C4-2B (cell line): ENCODE data around the gene PLOD2.

ENCODE experiments used
- H3K27ac ChIP-seq: fragments of 450-650 bp; 2 replicates; pipeline ENCODE4 v1.5.1; 2017
- CTCF ChIP-seq: fragments of 450-650 bp; conservative IDR thresholded peaks from 2 replicates; pipeline ENCODE4 v1.5.1; 2017; ENCODE audit warnings: mild to moderate bottlenecking
- ZFX ChIP-seq: fragments of 450-650 bp; IDR thresholded peaks from 2 replicates; pipeline ENCODE4 v1.6.1; 2017

Gene PLOD2

GRCh38 chr3:146100180-146100579, 60.8 kb downstream of the PLOD2 start:
- no peak overlapping the region for H3K27ac ChIP-seq
- no peak for TF ChIP-seq CTCF
- no peak for TF ChIP-seq ZFX

- no peak overlapping the region for H3K27ac ChIP-seq
- no peak for TF ChIP-seq ZFX
- no peak for TF ChIP-seq CTCF
These were observed 61.7 kb downstream of the PLOD2 start for GRCh38 chr3:146099316-146099715.

- H3K27ac ChIP-seq: no peak overlapping the region
- TF ChIP-seq ZFX (no peak), CTCF (no peak)
These were observed 67.1 kb downstream of the PLOD2 start for GRCh38 chr3:146093896-146094295.

GRCh38 chr3:146092230-146092629, 68.8 kb downstream of the PLOD2 start:
- H3K27ac ChIP-seq: no peak overlapping the region
- TF ChIP-seq CTCF (no peak), ZFX (no peak)

GRCh38 chr3:146091397-146091796, 69.6 kb downstream of the PLOD2 start:
- no peak for TF ChIP-seq ZFX
- no peak for TF ChIP-seq CTCF
- H3K27ac ChIP-seq: no peak overlapping the region

DNA sequence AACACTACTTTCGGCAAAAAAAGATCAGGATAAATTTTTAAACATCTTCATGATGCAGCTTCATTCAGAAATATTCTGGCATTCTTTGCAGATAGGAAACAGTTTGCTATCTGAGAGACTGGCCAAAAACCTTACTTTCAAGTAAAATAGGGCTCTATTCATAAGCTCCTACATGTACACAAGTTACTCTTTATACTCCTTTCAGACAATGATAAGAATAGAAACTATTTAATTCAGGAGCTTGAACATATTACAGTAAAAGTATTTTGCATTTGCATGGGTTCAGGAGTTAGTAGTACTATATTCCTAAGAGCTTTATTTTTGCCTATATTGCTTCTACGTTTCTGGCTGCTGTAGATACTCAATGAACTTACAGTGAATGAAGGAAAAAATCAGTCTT, 70.5 kb downstream of the PLOD2 start:
- H3K27ac ChIP-seq: no peak overlapping the region
- TF ChIP-seq CTCF (no peak), ZFX (no peak)

DNA sequence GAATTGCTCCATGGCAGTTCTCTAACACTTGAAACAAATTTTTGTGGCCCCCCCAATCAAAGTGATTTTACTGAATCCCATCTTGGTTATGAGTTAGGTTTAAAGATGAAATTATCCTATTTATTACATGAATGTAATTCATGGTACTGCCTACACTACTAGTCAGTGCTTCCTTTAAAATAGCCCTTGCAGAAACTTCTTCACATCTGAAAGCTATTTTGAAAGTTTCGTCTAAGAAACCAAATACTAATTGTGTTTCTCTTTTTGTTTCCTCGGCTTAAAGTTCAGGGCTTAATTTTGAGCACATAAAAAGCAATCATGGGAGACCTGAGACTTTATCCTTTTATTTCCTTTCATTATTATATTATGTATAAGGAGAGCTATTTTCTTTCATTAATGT, 72.1 kb downstream of the PLOD2 start:
- no peak overlapping the region for H3K27ac ChIP-seq

More for the DNA sequence above, 72.1 kb downstream of the PLOD2 start:
- TF ChIP-seq ZFX (no peak), CTCF (no peak)
